Measurements from ENCODE around the gene CYBC1.

DNA sequence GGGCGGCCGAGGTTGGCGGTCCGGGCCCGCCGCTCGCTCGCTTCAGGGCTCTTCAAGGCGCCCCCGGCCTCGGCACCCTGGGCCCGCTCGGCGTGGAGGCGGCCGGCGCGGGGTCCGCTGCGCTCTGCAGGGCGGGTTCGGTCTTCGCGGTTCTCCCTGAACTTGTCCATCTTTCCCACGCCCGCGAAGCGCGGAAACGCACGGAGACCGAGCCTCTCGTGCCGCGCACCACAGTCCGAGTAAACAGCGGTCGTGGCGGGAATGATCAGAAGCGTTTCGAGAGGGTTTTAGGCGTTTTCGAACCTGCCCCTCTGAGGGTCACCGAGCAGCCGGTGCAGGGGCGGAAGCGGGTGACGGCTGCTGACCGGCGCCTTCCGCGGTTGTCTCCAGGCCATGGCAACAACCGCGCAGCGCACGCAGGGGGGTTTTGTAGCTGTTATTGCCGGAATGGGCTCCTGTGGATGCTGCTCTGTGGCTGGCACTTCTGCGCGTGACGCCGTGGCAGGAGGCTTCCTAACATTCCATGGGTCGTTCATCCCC is 8.4 kb upstream of the CYBC1 start:
- TF ChIP-seq EGR1 (IDR thresholded peaks at IDR 0.05; ENCODE audit: borderline replicate concordance, low read depth, low read length) (no peak), POLR2A (IDR thresholded peaks at IDR 0.05; ENCODE audit: control extremely low read depth in 1 of 2, low read depth in 2 of 2, low read length in 2 of 2) (no peak), ZNF274 (IDR thresholded peaks at IDR 0.05; ENCODE audit: borderline replicate concordance, extremely low read depth, low read length) (no peak), KDM1A (IDR thresholded peaks at IDR 0.05; ENCODE audit: borderline replicate concordance, low read length) (no peak), EZH2 (IDR thresholded peaks at IDR 0.05; ENCODE audit: low read depth, low read length, severe bottlenecking) (no peak), SUZ12 (IDR thresholded peaks at IDR 0.05; ENCODE audit: low read length) (no peak), POLR2AphosphoS5 (IDR thresholded peaks at IDR 0.05; ENCODE audit: low read depth, low read length) (no peak), NRF1 (IDR thresholded peaks at IDR 0.05; ENCODE audit: low read depth, low read length) (no peak), RFX5 (IDR thresholded peaks at IDR 0.05; ENCODE audit: borderline replicate concordance, low read depth, low read length) (no peak), USF2 (IDR thresholded peaks at IDR 0.05; ENCODE audit: low read length) (no peak)
- TF ChIP-seq, protein P1, sequence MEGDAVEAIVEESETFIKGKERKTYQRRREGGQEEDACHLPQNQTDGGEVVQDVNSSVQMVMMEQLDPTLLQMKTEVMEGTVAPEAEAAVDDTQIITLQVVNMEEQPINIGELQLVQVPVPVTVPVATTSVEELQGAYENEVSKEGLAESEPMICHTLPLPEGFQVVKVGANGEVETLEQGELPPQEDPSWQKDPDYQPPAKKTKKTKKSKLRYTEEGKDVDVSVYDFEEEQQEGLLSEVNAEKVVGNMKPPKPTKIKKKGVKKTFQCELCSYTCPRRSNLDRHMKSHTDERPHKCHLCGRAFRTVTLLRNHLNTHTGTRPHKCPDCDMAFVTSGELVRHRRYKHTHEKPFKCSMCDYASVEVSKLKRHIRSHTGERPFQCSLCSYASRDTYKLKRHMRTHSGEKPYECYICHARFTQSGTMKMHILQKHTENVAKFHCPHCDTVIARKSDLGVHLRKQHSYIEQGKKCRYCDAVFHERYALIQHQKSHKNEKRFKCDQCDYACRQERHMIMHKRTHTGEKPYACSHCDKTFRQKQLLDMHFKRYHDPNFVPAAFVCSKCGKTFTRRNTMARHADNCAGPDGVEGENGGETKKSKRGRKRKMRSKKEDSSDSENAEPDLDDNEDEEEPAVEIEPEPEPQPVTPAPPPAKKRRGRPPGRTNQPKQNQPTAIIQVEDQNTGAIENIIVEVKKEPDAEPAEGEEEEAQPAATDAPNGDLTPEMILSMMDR (IDR thresholded peaks at IDR 0.05; ENCODE audit: control extremely low read depth in 1 of 3, insufficient read depth in 1 of 3, low read depth in 1 of 3, low read length in 3 of 3), result no peak

Data from H1 (cell line).